ENCODE data around the gene CORO1A.

The CORO1A gene

GRCh38 chr16:30143347-30143702, 40.1 kb upstream of the CORO1A start:
- in situ Hi-C loops (cut with HindIII; ENCODE audit: low sequenced_read_pairs), result no loop called here

GRCh38 chr16:30144017-30144416, 39.4 kb upstream of the CORO1A start:
- no peak overlapping the region for H3K4me3 ChIP-seq (ENCODE audit: low read depth, low read length)
- in situ Hi-C loops (cut with HindIII; ENCODE audit: low sequenced_read_pairs), result no loop called here
- no peak for DNase-seq (ENCODE audit: low read depth)
- TF ChIP-seq CTCF (IDR thresholded peaks at IDR 0.05; ENCODE audit: low read depth, low read length, missing control alignments), result no peak

More at GRCh38 chr16:30143347-30143702, 40.1 kb upstream of the CORO1A start:
- DNase-seq (ENCODE audit: low read depth), result no peak
- TF ChIP-seq CTCF (IDR thresholded peaks at IDR 0.05; ENCODE audit: low read depth, low read length, missing control alignments), result no peak
- no peak overlapping the region for H3K4me3 ChIP-seq (ENCODE audit: low read depth, low read length)

GRCh38 chr16:30144917-30145316, 38.5 kb upstream of the CORO1A start:
- no peak for DNase-seq (ENCODE audit: low read depth)
- in situ Hi-C loops (cut with HindIII; ENCODE audit: low sequenced_read_pairs), result no loop called here
- TF ChIP-seq CTCF (IDR thresholded peaks at IDR 0.05; ENCODE audit: low read depth, low read length, missing control alignments), result no peak
- H3K4me3 ChIP-seq (ENCODE audit: low read depth, low read length), result no peak overlapping the region

- in situ Hi-C loops (cut with HindIII; ENCODE audit: low sequenced_read_pairs), result no loop called here
- no peak for DNase-seq (ENCODE audit: low read depth)
- no peak for TF ChIP-seq CTCF (IDR thresholded peaks at IDR 0.05; ENCODE audit: low read depth, low read length, missing control alignments)
- no peak overlapping the region for H3K4me3 ChIP-seq (ENCODE audit: low read depth, low read length)
These were observed 37.7 kb upstream of the CORO1A start for GRCh38 chr16:30145657-30146056.

- no peak for TF ChIP-seq CTCF (IDR thresholded peaks at IDR 0.05; ENCODE audit: low read depth, low read length, missing control alignments)
- no peak overlapping the region for H3K4me3 ChIP-seq (ENCODE audit: low read depth, low read length)
- no peak for DNase-seq (ENCODE audit: low read depth)
- in situ Hi-C loops (cut with HindIII; ENCODE audit: low sequenced_read_pairs), result no loop called here
These were observed 35.4 kb upstream of the CORO1A start for GRCh38 chr16:30147843-30148510.

GRCh38 chr16:30149250-30149930, 34.0 kb upstream of the CORO1A start:
- DNase-seq (ENCODE audit: low read depth), result no peak
- in situ Hi-C loops (cut with HindIII; ENCODE audit: low sequenced_read_pairs), result no loop called here
- H3K4me3 ChIP-seq (ENCODE audit: low read depth, low read length), result no peak overlapping the region
- TF ChIP-seq CTCF (IDR thresholded peaks at IDR 0.05; ENCODE audit: low read depth, low read length, missing control alignments), result no peak

Data from astrocyte of the cerebellum (primary cell).